Dedifferentiated amniotic fluid mesenchymal stem cell (primary cell): ENCODE data around the gene MED12L.

ENCODE experiments used
- DNase-seq: peaks from one replicate; pipeline ENCODE4 v3.0.0-alpha.2; 2016; ENCODE audit errors: extremely low spot score

Gene MED12L

DNA sequence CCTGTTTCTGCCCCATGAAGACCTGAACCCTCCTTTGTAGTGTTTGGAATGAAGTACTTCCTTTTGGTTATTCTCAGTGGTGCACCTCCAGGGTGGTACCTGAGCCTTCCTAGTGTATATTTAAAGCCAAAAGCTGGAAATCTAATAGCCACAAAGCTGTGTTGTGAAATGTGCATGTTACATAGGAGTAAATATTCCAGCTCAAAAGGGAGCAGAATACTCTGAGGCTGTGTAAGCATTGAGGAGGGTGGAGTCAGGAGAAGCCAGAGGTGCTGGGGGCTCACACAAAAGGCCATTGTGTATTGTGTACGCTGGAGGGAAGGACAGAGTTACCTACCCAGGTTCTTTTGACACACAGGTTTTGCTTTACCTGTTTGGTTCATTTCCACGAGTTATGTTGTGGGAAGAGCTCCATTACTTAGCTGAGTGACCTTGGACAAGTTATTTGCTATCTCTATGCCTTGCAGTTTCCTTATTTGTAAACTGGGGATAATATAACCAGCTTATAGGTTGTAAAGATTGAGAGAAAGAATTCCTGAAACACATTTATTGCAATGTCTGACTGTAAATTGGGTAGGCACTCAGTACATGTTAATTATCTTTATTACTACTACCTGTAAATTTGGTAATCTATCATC lies 92.9 kb downstream of the MED12L start:
- no peak for DNase-seq

GRCh38 chr3:151182349-151183079 lies 97.0 kb downstream of the MED12L start:
- DNase-seq: no peak

DNA sequence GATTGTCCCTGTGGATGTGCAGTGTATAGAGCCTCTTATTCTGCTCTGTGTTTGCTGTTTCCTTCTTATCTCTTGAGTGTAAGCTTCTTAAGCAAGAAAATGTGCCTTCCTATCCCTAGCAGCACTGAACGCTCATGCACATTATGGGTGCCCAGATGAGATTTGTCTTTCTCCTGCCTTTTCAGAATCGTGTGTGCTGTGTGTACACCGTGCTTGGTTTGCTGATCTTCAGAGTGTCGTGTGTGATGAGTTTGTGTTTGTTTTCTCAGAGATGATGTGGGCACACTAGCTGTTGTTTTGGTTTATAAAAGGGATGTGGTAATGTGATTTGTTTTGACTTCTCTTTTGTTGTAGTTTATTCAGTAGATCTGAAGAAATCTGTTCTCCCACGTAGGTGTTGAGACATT lies 97.8 kb downstream of the MED12L start:
- DNase-seq: no peak

GRCh38 chr3:151191095-151191494 lies 105.6 kb downstream of the MED12L start:
- DNase-seq: no peak

GRCh38 chr3:151192545-151192944 lies 107.1 kb downstream of the MED12L start:
- DNase-seq: no peak

- no peak for DNase-seq
Measured at GRCh38 chr3:151195826-151196225, 110.4 kb downstream of the MED12L start.

GRCh38 chr3:151196434-151196833 lies 111.0 kb downstream of the MED12L start:
- DNase-seq: no peak

DNA sequence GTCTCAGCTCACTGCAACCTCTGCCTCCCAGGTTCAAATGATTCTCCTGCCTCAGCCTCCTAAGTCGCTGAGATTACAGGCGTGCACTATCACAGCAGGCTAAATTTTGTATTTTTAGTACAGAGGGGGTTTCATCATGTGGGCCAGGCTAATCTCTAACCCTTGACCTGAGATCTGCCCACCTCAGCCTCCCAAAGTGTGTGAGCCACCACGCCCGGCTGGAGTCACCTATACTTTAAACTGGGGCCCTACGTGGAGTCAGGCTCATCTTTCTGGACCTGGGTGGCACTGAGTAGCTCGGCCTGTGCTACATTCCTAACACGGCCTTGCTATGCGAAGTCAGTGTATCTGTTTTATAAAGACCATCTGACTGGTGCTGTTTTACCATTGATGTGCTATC lies 111.8 kb downstream of the MED12L start:
- DNase-seq: no peak

DNA sequence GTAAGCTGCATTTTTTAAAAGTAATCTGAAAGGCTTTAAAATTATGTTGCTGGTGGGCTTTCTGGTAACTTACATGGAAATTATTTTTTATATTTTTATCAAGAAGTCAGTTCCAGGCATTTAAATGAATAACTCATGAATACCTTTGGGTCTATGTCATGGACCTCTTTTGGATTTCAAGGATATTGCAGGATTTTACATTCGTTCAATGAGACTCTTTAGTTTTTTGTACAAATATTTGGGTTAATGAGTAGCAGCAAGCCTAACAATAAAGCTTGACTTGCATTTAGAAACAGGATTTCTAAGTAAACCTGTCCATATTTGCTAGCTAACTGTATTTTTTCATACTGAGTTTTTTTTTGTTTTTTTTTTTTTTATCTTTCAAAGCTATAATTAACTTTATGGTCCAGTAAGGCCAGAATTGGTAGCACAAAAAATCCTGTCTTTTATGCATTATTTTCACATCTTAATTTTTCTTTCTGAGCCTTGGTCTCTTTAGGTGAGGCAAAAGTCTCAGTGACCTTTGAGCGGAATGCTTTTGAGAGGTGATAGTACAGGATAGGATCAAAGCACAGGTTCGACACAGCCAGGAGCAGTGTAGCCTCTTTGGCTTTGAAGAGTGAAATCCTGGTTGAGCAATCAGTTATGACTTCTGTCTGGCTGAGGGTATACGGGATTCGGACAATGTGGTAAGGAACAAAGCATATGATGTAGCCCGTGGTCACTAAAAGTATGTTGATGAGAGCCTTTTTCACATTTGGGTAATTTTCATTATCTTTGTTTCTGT lies 112.7 kb downstream of the MED12L start:
- DNase-seq: peak; percentile 84

- DNase-seq: no peak
Measured at GRCh38 chr3:151198849-151199248, 113.4 kb downstream of the MED12L start.

- no peak for DNase-seq
Measured at GRCh38 chr3:151199554-151200438, 114.3 kb downstream of the MED12L start.

DNA sequence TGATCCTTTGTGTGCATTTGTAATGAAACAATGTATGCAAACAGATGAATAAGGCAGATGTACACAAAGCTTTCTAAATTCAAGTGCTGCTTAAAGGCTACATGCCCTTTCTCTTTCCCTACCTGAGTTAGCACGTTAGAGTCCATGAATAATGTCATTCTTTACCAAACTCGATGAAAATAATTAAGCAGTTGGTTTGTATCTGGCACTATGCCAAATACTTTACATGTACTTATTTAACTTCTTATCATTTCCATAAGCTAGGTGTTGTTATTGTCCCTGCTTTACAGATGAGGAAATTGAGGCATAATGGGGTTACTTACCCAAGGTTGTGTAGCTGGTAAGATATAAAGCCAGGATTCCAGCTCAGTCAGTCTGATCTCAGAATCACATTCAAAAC lies 115.1 kb downstream of the MED12L start:
- DNase-seq: no peak

DNA sequence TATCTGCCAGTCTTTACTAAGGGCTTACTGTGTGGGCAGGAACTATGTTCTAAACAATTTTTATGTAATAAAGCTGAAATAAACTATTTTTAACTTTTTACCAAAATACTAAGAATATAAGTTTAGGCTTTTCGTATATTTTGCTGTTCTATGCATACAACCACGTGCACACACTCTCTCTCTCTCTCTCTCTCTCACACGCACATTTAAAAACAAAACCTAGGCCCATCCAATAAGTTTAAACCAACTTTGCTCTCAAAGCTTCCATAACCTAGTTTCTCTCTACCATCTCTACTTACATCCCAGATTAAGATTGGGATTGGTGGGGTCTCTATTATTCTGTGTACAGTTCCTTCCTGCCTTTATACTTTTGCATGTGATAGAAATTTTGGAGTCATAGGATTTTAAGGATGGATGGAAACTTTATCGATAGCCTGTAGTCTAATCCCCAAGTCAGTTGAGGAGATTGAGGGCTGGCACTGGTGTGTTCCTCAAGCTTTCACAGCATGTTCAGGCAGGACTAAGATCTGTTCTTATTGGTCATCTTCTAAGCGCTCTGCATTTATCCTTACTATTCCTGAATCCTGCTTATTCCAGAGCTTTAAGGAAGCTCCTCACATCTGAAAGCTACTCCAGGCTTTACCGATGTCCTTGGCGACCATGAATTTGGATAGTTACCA lies 115.7 kb downstream of the MED12L start:
- no peak for DNase-seq

DNA sequence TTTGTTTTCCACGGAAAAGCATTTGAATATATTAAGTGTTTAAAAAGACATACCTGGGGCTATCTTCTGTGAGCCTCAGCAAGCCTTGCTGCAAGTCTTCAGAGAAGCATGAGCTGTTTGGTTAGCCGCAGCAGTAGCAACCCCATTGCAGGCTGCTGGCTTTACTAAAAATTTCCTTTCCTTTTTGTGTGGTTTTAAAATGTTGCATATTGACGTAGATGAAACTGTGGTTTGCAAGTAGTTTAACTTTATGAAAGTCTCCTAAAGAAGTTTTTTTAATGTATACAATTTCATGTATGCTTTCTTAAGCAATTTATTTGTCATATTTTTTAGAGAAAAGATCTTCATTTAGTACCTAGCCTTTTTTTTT lies 117.6 kb downstream of the MED12L start, which contains the start of gene GPR171:
Gene GPR171 (minus strand): TSS at position 166 of the 370 bp plus-strand sequence. CDS start 3,830 bp downstream, outside the sequence.
- DNase-seq: no peak

GRCh38 chr3:151204530-151205402 lies 119.3 kb downstream of the MED12L start:
- DNase-seq: no peak

DNA sequence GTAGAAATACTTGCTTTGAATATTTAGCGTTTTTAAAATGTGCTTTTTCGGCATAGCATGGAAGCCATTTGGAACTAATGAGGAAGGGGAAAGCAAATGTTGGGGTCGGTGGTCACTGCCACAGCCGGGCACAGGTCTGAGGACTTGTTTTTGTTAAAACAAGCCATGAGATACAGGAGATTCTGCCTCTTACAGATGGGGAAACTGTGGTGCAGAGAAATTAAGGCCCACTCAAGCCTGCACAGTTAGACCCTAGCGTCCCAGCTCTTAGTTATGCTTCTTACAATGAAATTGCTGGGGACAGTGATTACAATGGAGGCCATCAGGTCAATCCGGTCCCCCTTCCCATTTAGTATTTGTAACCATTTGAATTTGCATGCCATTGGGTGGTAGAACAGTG lies 120.0 kb downstream of the MED12L start:
- DNase-seq: no peak

DNA sequence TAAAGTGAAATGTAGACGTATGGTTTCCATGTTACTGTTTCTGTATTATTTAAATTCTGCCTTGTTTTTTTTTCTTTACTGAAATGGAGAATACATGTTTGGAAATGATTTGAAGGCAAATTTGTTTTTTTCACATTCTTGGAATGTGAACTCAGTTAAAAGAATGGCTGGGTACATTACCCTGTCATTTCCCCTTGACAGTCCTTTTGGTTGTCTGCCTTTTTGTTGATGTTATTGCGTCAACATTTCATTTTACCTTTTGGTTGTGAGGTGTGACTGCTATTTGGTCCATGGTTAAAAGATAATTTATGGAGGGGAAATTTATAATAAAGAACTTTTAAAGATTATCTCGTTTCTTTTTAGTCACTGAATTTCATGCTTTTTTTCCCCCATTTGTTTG lies 120.7 kb downstream of the MED12L start:
- DNase-seq: no peak

GRCh38 chr3:151209654-151210053 lies 124.2 kb downstream of the MED12L start:
- no peak for DNase-seq

DNA sequence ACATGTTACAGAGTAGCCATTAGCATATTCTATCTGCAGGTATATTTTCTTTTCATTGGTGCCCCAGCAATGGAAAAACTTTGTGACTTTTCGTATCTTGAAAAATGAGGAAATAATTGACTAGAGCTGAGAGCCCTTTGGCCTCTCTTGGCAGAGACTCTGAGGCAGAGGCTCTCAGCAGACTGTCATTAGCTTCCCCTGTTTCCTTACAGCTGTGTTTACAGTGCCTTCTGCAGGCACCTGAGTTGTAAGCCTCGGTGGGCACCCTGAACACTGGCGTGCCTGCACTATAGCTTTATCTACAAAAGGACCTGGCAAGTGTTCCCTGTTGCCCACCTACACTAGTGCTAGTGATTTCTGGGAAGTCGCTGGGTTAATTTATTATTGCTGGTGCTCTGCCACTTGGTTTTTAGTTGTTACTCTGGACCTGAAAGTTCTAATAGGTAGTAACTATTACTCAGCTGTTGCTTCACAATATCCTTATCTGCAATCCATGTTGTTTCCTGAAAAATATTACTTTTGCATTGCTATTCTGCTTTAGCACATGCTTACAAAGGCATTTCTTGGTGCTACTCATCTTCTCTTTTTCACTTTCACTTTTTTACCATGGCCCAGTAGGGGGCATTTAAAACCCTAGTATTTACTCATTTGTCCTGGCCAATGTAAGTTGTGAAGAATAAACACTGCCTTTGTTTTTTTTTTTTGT lies 125.4 kb downstream of the MED12L start:
- DNase-seq: no peak

GRCh38 chr3:151213151-151213550 lies 127.7 kb downstream of the MED12L start:
- DNase-seq: no peak
